Measurements from ENCODE around the gene GMPS.

The GMPS gene

GRCh38 chr3:155895379-155895900, 25.0 kb downstream of the GMPS start:
- H3K9ac ChIP-seq (ENCODE audit: low read depth, low read length, poor library complexity, severe bottlenecking) = no peak overlapping the region
- H3K4me2 ChIP-seq (ENCODE audit: low read depth, low read length, poor library complexity, severe bottlenecking) = no peak overlapping the region
- no peaks in the 10 kb centered on the region for H3F3A ChIP-seq (ENCODE audit: low read depth)
- peaks cover 6% of the 10 kb centered on the region for H3K4me1 ChIP-seq (ENCODE audit: insufficient read depth, low read length, poor library complexity, severe bottlenecking)
- no peaks in the 10 kb centered on the region for H3K27me3 ChIP-seq (ENCODE audit: insufficient read depth, low read length, poor library complexity, severe bottlenecking)
- H2AFZ ChIP-seq (ENCODE audit: low read length) = no peak overlapping the region
- peaks cover 32% of the 10 kb centered on the region for H4K20me1 ChIP-seq (ENCODE audit: insufficient read depth, low read length, poor library complexity, severe bottlenecking)
- peaks cover 45% of the 10 kb centered on the region for H3K79me2 ChIP-seq (ENCODE audit: insufficient read depth, low read length)
- H3K9me3 ChIP-seq (ENCODE audit: insufficient read depth, low read depth, low read length) = no peaks in the 10 kb centered on the region
- H3K4me3 ChIP-seq (ENCODE audit: low read length, poor library complexity, severe bottlenecking) = no peak overlapping the region
- no peak for TF ChIP-seq CTCF (conservative IDR thresholded peaks at IDR 0.05; ENCODE audit: low read length)
- no peak for TF ChIP-seq EZH2phosphoT487 (IDR thresholded peaks at IDR 0.05; ENCODE audit: borderline replicate concordance)
- no peaks in the 10 kb centered on the region for H3K9me2 ChIP-seq (replicated peaks; ENCODE audit: low read depth, low read length)
- peaks cover 69% of the 10 kb centered on the region; the same call in 1 of the 2 replicates for H3K36me3 ChIP-seq (ENCODE audit: insufficient read depth, low read length)

GRCh38 chr3:155906900-155907299, 36.5 kb downstream of the GMPS start:
- no peaks in the 10 kb centered on the region for H3F3A ChIP-seq (ENCODE audit: low read depth)
- peaks cover 7% of the 10 kb centered on the region for H3K4me1 ChIP-seq (ENCODE audit: insufficient read depth, low read length, poor library complexity, severe bottlenecking)
- H3K36me3 ChIP-seq (ENCODE audit: insufficient read depth, low read length) = peaks cover 94% of the 10 kb centered on the region
- H3K4me2 ChIP-seq (ENCODE audit: low read depth, low read length, poor library complexity, severe bottlenecking) = no peak overlapping the region
- H2AFZ ChIP-seq (ENCODE audit: low read length) = no peak overlapping the region
- peaks cover 10% of the 10 kb centered on the region for H4K20me1 ChIP-seq (ENCODE audit: insufficient read depth, low read length, poor library complexity, severe bottlenecking)
- H3K9ac ChIP-seq (ENCODE audit: low read depth, low read length, poor library complexity, severe bottlenecking) = no peak overlapping the region
- no peaks in the 10 kb centered on the region for H3K9me3 ChIP-seq (ENCODE audit: insufficient read depth, low read depth, low read length)
- H3K4me3 ChIP-seq (ENCODE audit: low read length, poor library complexity, severe bottlenecking) = no peak overlapping the region
- H3K27me3 ChIP-seq (ENCODE audit: insufficient read depth, low read length, poor library complexity, severe bottlenecking) = no peaks in the 10 kb centered on the region
- TF ChIP-seq EZH2phosphoT487 (IDR thresholded peaks at IDR 0.05; ENCODE audit: borderline replicate concordance) (no peak), CTCF (conservative IDR thresholded peaks at IDR 0.05; ENCODE audit: low read length) (no peak)
- H3K9me2 ChIP-seq (replicated peaks; ENCODE audit: low read depth, low read length) = no peaks in the 10 kb centered on the region
- H3K79me2 ChIP-seq (ENCODE audit: insufficient read depth, low read length) = no peaks in the 10 kb centered on the region

DNA sequence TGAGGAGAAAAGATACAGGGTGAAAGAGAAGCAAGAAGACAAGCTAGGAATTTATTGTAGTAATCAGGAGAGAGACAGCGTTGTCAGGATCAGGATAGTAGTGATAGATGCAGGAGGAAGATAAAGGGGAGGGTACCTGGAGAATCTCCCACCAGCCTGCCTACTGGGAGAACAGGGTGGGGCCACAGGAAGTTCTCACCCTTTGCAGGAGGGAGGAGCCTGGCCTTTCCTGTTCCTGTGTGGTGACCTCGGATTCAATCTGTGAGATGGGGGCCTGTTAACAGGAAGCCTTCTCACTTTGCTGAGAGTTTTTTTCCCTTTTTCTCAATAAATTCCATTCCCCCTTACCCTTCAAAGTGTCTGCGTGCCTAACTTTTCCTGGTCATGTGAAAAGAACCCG, 37.6 kb downstream of the GMPS start:
- TF ChIP-seq CTCF (conservative IDR thresholded peaks at IDR 0.05; ENCODE audit: low read length) = no peak
- TF ChIP-seq EZH2phosphoT487 (IDR thresholded peaks at IDR 0.05; ENCODE audit: borderline replicate concordance) = no peak
- peaks cover 94% of the 10 kb centered on the region for H3K36me3 ChIP-seq (ENCODE audit: insufficient read depth, low read length)

More for the DNA sequence above, 37.6 kb downstream of the GMPS start:
- Histone ChIP-seq H3F3A (ENCODE audit: low read depth) (no peaks in the 10 kb centered on the region), H3K4me3 (ENCODE audit: low read length, poor library complexity, severe bottlenecking) (no peak overlapping the region), H3K4me1 (ENCODE audit: insufficient read depth, low read length, poor library complexity, severe bottlenecking) (peaks cover 7% of the 10 kb centered on the region), H3K79me2 (ENCODE audit: insufficient read depth, low read length) (no peaks in the 10 kb centered on the region), H3K9ac (ENCODE audit: low read depth, low read length, poor library complexity, severe bottlenecking) (no peak overlapping the region), H3K9me3 (ENCODE audit: insufficient read depth, low read depth, low read length) (no peaks in the 10 kb centered on the region), H4K20me1 (ENCODE audit: insufficient read depth, low read length, poor library complexity, severe bottlenecking) (peaks cover 7% of the 10 kb centered on the region), H3K9me2 (replicated peaks; ENCODE audit: low read depth, low read length) (no peaks in the 10 kb centered on the region), H3K4me2 (ENCODE audit: low read depth, low read length, poor library complexity, severe bottlenecking) (no peak overlapping the region), H3K27me3 (ENCODE audit: insufficient read depth, low read length, poor library complexity, severe bottlenecking) (no peaks in the 10 kb centered on the region), H2AFZ (ENCODE audit: low read length) (no peak overlapping the region)

Measured in Loucy (cell line).